ENCODE results near the gene CFAP54.

The CFAP54 gene

GRCh38 chr12:96729886-96730285, 240.5 kb downstream of the CFAP54 start:
- TF ChIP-seq REST (IDR thresholded peaks at IDR 0.05; ENCODE audit: insufficient read depth in 1 of 2, low read depth in 2 of 2, low read length in 2 of 2) (no peak), SIN3A (IDR thresholded peaks at IDR 0.05; ENCODE audit: borderline replicate concordance, insufficient read depth, low read length) (no peak), POLR2AphosphoS5 (IDR thresholded peaks at IDR 0.05; ENCODE audit: low read depth, low read length) (no peak), FOXP2 (optimal IDR thresholded peaks at IDR 0.05; ENCODE audit: borderline replicate concordance, extremely low read depth, extremely low read length, insufficient read depth) (no peak), TAF1 (IDR thresholded peaks at IDR 0.05; ENCODE audit: borderline replicate concordance, insufficient read depth, low read length) (no peak)

GRCh38 chr12:96743606-96744005, 254.2 kb downstream of the CFAP54 start:
- TF ChIP-seq FOXP2 (optimal IDR thresholded peaks at IDR 0.05; ENCODE audit: borderline replicate concordance, extremely low read depth, extremely low read length, insufficient read depth) (no peak), REST (IDR thresholded peaks at IDR 0.05; ENCODE audit: insufficient read depth in 1 of 2, low read depth in 2 of 2, low read length in 2 of 2) (no peak), POLR2AphosphoS5 (IDR thresholded peaks at IDR 0.05; ENCODE audit: low read depth, low read length) (no peak), TAF1 (IDR thresholded peaks at IDR 0.05; ENCODE audit: borderline replicate concordance, insufficient read depth, low read length) (no peak), SIN3A (IDR thresholded peaks at IDR 0.05; ENCODE audit: borderline replicate concordance, insufficient read depth, low read length) (no peak)

- no peak for TF ChIP-seq SIN3A (IDR thresholded peaks at IDR 0.05; ENCODE audit: borderline replicate concordance, insufficient read depth, low read length)
- TF ChIP-seq FOXP2 (optimal IDR thresholded peaks at IDR 0.05; ENCODE audit: borderline replicate concordance, extremely low read depth, extremely low read length, insufficient read depth): no peak
- TF ChIP-seq TAF1 (IDR thresholded peaks at IDR 0.05; ENCODE audit: borderline replicate concordance, insufficient read depth, low read length): no peak
- no peak for TF ChIP-seq REST (IDR thresholded peaks at IDR 0.05; ENCODE audit: insufficient read depth in 1 of 2, low read depth in 2 of 2, low read length in 2 of 2)
Observed at GRCh38 chr12:96749999-96750398, 260.6 kb downstream of the CFAP54 start.

GRCh38 chr12:96751626-96752025, 262.2 kb downstream of the CFAP54 start:
- no peak for TF ChIP-seq TAF1 (IDR thresholded peaks at IDR 0.05; ENCODE audit: borderline replicate concordance, insufficient read depth, low read length)
- TF ChIP-seq REST (IDR thresholded peaks at IDR 0.05; ENCODE audit: insufficient read depth in 1 of 2, low read depth in 2 of 2, low read length in 2 of 2): no peak
- no peak for TF ChIP-seq FOXP2 (optimal IDR thresholded peaks at IDR 0.05; ENCODE audit: borderline replicate concordance, extremely low read depth, extremely low read length, insufficient read depth)

- TF ChIP-seq REST (IDR thresholded peaks at IDR 0.05; ENCODE audit: insufficient read depth in 1 of 2, low read depth in 2 of 2, low read length in 2 of 2) (no peak), POLR2AphosphoS5 (IDR thresholded peaks at IDR 0.05; ENCODE audit: low read depth, low read length) (no peak), FOXP2 (optimal IDR thresholded peaks at IDR 0.05; ENCODE audit: borderline replicate concordance, extremely low read depth, extremely low read length, insufficient read depth) (no peak), SIN3A (IDR thresholded peaks at IDR 0.05; ENCODE audit: borderline replicate concordance, insufficient read depth, low read length) (no peak), TAF1 (IDR thresholded peaks at IDR 0.05; ENCODE audit: borderline replicate concordance, insufficient read depth, low read length) (no peak)
Observed at GRCh38 chr12:96752211-96752610, 262.8 kb downstream of the CFAP54 start.
